ENCODE results near the gene NADK2.

GRCh38 chr5:36160617-36161016 is 81.1 kb downstream of the NADK2 start:
- TF ChIP-seq USF1 (IDR thresholded peaks at IDR 0.05) (no peak), EP300 (IDR thresholded peaks at IDR 0.05; ENCODE audit: borderline replicate concordance) (no peak), REST (IDR thresholded peaks at IDR 0.05; ENCODE audit: low read depth) (no peak), FOXM1 (IDR thresholded peaks at IDR 0.05; ENCODE audit: borderline replicate concordance, low read depth) (no peak), CEBPB (IDR thresholded peaks at IDR 0.05) (no peak), MAX (IDR thresholded peaks at IDR 0.05) (no peak), YY1 (IDR thresholded peaks at IDR 0.05; ENCODE audit: low read depth) (no peak), RAD21 (IDR thresholded peaks at IDR 0.05; ENCODE audit: low read depth) (no peak), TAF1 (IDR thresholded peaks at IDR 0.05; ENCODE audit: low read depth) (no peak), CREB1 (IDR thresholded peaks at IDR 0.05; ENCODE audit: low read depth) (no peak), EGR1 (IDR thresholded peaks at IDR 0.05) (no peak), ZBTB7A (IDR thresholded peaks at IDR 0.05; ENCODE audit: low read depth) (no peak)
